ENCODE measurements around the gene TMC8. TPM values are rescaled to one million over a fixed set of nuclear protein-coding genes. Genes with fewer than 3 reads are reported as not detected.
"Not testable (repeated sequence)": the region's sequence is repeated elsewhere in the genome, so short reads cannot be mapped to it uniquely, and the experiment has no call there.

The TMC8 gene
- total RNA-seq, 1 donor from 2014 or later, result 1.3 TPM

DNA sequence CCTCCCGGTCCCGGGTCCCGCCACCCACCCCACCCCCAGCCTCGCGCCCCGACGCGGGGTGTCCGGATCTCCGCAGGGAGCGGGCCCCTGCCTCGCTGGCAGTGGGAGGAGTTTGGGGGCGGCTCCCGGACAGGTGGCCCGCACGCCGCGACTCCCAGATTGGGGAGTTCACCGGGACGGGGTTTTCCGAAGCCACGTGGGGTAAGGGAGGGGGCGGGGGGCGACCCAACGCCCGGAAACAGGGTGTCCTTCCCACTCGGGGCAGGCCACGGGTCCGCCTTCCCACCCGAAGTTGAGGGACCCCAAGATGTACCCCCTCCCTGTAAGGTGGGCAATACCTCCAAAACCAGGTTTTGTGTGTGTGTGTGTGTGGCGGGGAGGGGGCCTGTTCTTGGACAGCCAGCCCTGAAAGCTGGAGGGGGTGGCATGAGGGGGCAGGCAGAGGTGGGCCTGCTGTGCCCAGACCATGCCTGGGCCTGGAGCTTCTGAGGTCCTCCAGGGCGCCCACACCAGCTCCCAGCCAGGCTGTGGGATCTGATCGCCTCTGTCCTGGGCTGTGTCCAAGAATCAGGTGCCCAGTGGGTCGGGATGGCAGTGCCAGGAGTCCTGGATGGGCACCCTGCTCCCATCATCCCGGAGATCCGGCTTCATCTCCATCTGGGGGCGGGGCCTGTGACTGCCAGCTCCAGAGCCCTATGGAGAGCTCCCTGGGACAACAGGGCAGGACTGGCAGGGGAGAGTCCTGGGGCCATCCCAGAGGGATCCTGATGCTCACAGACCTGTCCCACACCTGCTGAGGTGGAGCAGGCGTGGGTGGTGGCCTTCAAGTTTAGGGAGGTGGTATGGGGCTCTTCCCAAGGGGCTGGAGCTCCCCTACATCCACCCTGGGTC is 38.6 kb downstream of the TMC8 start:
- Histone ChIP-seq H3K4me3 (peak overlapping the region; percentile 83), H3K27me3 (ENCODE audit: low read depth) (no peaks in the 10 kb centered on the region), H3K4me1 (peaks cover 61% of the 10 kb centered on the region), H3K27ac (replicated peaks) (peak overlapping the region; percentile 94), H3K9me3 (replicated peaks) (no peaks in the 10 kb centered on the region), H3K36me3 (peaks cover 18% of the 10 kb centered on the region)
- TF ChIP-seq, protein P1, sequence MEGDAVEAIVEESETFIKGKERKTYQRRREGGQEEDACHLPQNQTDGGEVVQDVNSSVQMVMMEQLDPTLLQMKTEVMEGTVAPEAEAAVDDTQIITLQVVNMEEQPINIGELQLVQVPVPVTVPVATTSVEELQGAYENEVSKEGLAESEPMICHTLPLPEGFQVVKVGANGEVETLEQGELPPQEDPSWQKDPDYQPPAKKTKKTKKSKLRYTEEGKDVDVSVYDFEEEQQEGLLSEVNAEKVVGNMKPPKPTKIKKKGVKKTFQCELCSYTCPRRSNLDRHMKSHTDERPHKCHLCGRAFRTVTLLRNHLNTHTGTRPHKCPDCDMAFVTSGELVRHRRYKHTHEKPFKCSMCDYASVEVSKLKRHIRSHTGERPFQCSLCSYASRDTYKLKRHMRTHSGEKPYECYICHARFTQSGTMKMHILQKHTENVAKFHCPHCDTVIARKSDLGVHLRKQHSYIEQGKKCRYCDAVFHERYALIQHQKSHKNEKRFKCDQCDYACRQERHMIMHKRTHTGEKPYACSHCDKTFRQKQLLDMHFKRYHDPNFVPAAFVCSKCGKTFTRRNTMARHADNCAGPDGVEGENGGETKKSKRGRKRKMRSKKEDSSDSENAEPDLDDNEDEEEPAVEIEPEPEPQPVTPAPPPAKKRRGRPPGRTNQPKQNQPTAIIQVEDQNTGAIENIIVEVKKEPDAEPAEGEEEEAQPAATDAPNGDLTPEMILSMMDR (IDR thresholded peaks at IDR 0.05; ENCODE audit: borderline replicate concordance), result no peak
- intact Hi-C loops (cut with micrococcal nuclease), result no loop called here
- peak; percentile 58 for DNase-seq

DNA sequence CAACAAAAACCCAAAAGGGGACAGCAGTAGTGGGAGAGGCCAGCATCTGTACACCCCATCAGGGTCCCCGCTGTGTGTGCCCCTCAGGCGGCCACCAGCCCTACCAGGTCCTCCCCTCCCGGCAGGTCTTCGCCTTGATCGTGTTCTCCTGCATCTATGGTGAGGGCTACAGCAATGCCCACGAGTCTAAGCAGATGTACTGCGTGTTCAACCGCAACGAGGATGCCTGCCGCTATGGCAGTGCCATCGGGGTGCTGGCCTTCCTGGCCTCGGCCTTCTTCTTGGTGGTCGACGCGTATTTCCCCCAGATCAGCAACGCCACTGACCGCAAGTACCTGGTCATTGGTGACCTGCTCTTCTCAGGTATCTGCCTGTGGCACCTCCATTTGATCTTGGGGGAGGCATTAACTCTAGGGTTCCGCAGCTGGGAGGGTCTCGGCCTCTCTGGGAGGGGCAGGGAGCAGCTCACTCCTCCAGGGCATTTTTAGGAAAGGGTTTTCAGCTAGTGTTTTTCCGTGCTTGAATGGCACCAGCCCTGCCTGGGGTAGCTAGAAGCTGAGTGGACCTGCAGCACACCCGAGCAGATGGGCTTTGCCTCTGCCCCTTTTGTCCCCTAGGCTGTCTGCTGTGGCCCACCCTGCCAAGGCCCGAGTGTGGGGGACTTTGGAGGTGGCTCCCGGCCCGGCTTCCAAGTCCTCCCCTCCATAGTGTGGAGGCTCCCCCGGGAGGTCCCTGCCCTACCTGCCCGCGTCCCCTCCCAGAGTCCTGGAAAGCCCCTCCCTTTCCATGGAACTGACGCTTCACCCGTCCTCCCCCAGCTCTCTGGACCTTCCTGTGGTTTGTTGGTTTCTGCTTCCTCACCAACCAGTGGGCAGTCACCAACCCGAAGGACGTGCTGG is 40.4 kb downstream of the TMC8 start:
- Histone ChIP-seq H3K27ac (replicated peaks) (peak overlapping the region; percentile 91), H3K4me1 (peaks cover 79% of the 10 kb centered on the region), H3K27me3 (ENCODE audit: low read depth) (no peaks in the 10 kb centered on the region), H3K36me3 (peaks cover 18% of the 10 kb centered on the region), H3K4me3 (no peak overlapping the region), H3K9me3 (replicated peaks) (no peaks in the 10 kb centered on the region)
- TF ChIP-seq, protein P1 (IDR thresholded peaks at IDR 0.05; ENCODE audit: borderline replicate concordance), result no peak
- intact Hi-C loops (cut with micrococcal nuclease), result no loop called here
- DNase-seq, result no peak

DNA sequence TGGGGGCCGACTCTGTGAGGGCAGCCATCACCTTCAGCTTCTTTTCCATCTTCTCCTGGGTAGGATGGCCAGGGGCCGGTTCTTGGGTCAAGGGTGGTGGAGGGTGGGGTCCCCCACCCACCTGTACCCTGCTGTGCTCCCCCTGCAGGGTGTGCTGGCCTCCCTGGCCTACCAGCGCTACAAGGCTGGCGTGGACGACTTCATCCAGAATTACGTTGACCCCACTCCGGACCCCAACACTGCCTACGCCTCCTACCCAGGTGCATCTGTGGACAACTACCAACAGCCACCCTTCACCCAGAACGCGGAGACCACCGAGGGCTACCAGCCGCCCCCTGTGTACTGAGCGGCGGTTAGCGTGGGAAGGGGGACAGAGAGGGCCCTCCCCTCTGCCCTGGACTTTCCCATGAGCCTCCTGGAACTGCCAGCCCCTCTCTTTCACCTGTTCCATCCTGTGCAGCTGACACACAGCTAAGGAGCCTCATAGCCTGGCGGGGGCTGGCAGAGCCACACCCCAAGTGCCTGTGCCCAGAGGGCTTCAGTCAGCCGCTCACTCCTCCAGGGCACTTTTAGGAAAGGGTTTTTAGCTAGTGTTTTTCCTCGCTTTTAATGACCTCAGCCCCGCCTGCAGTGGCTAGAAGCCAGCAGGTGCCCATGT is 41.1 kb downstream of the TMC8 start:
- Histone ChIP-seq H3K4me1 (peaks cover 87% of the 10 kb centered on the region), H3K36me3 (peaks cover 18% of the 10 kb centered on the region), H3K27ac (replicated peaks) (peak overlapping the region; percentile 91), H3K4me3 (peak overlapping the region; percentile 29)
- intact Hi-C loops (cut with micrococcal nuclease); DNase-seq; H3K27me3 ChIP-seq (ENCODE audit: low read depth); H3K9me3 ChIP-seq (replicated peaks): not testable (repeated sequence)

DNA sequence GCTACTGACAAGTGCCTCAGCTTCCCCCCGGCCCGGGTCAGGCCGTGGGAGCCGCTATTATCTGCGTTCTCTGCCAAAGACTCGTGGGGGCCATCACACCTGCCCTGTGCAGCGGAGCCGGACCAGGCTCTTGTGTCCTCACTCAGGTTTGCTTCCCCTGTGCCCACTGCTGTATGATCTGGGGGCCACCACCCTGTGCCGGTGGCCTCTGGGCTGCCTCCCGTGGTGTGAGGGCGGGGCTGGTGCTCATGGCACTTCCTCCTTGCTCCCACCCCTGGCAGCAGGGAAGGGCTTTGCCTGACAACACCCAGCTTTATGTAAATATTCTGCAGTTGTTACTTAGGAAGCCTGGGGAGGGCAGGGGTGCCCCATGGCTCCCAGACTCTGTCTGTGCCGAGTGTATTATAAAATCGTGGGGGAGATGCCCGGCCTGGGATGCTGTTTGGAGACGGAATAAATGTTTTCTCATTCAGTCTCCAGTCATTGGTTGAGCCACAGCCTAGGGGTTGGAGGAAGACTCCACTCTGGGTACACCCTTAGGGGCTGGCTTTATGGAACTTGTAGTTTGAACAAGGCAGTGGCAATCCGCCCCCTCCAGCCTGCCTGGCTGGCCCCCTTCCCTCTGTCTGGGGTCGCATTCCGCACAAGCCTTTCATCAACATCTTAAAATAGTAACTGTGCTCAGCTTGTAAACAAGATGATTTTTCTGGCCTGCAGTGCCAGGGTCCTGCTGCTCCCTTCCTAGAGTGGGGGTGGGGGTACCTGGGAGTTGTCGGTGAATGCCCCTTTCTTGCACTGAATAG is 41.9 kb downstream of the TMC8 start:
- intact Hi-C loops (cut with micrococcal nuclease), result no loop called here

DNA sequence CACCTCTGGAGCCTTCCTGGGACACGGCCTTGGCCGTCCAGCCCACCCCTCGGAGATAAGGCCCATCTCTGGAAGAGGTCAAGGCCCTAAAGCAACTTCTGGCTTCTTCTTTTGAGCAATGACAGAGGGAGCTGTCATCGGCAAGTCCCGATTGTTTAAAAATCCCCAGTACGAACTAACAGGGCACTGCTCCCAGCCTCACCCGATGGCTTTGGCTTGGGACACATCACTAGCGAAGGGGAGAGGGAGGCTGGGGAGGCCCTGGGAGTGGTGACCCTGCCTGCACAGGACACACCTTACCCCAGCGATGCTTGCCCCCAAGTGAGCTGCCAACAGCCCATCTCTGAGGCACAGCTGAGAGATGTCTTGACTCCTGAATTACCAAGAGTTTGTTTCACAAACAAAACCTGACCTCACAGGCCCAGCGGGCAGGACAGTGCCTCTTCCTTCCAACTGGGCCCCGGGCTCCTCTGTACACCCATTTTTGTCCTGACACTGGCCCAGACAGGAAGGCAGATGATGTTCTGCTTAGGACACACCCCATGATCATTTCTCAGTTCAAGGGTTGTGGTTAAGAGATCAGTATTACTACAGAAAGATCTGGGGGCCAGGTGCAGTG is 42.6 kb downstream of the TMC8 start:
- Histone ChIP-seq H3K9me3 (replicated peaks) (no peaks in the 10 kb centered on the region), H3K4me3 (no peak overlapping the region), H3K27me3 (ENCODE audit: low read depth) (no peaks in the 10 kb centered on the region), H3K36me3 (peaks cover 18% of the 10 kb centered on the region), H3K4me1 (peaks cover 86% of the 10 kb centered on the region), H3K27ac (replicated peaks) (peak overlapping the region; percentile 91)
- TF ChIP-seq, protein P1 (IDR thresholded peaks at IDR 0.05; ENCODE audit: borderline replicate concordance), result no peak
- intact Hi-C loops (cut with micrococcal nuclease), result no loop called here
- no peak for DNase-seq

More for the DNA sequence above, 41.9 kb downstream of the TMC8 start:
- peak overlapping the region; percentile 29 for H3K4me3 ChIP-seq
- DNase-seq, result peak; percentile 56
- TF ChIP-seq, protein P1 (IDR thresholded peaks at IDR 0.05; ENCODE audit: borderline replicate concordance), result no peak
- H3K27me3 ChIP-seq (ENCODE audit: low read depth), result no peaks in the 10 kb centered on the region
- H3K36me3 ChIP-seq, result peaks cover 18% of the 10 kb centered on the region
- H3K4me1 ChIP-seq, result peaks cover 91% of the 10 kb centered on the region
- H3K9me3 ChIP-seq (replicated peaks), result no peaks in the 10 kb centered on the region
- peak overlapping the region; percentile 91 for H3K27ac ChIP-seq (replicated peaks)

Data from left ventricle myocardium inferior (tissue), 1 donor.